ENCODE results near the gene KCNH3. TPM values are rescaled to one million over a fixed set of nuclear protein-coding genes. Genes with fewer than 3 reads are reported as not detected.

KCNH3 gene
- total and polyA plus RNA-seq, 4 donors: 0.07 to 0.24 (median 0.19) TPM; not detected in 1

DNA sequence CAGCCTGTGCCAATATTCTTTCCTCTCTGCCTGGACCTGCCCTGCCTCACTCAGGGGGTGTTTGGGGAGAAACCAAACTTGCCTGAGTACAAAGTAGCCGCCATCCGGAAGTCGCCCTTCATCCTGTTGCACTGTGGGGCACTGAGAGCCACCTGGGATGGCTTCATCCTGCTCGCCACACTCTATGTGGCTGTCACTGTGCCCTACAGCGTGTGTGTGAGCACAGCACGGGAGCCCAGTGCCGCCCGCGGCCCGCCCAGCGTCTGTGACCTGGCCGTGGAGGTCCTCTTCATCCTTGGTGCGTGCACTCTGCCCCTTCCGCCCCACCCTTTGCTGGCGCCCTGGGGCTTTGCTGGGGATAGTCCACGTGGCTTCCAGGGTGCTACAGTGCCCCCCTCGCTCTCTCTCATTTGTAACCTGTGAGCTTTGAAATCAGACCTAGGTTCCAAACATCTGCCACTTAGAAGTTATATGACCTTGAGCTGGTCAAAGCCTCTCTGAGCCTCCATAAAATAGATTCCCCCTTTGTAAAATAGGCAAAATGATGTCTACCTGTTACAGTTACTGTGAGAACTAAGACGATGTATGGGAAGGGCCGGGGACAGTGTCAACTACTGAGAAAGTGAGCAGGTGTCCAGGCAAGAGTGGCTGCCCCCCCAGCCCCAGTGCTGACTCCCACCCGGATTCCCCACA is 4.5 kb downstream of the KCNH3 start:
- no peak overlapping the region for H3K9ac ChIP-seq (ENCODE audit: low read depth in 1 of 2, low read length in 2 of 2)
- H3K36me3 ChIP-seq (ENCODE audit: control insufficient read depth in 4 of 4, insufficient read depth in 3 of 4, low read depth in 1 of 4, low read length in 3 of 4): no peaks in the 10 kb centered on the region
- no peak overlapping the region for H3K4me3 ChIP-seq (ENCODE audit: low read depth in 1 of 3, low read length in 3 of 3)
- H3K27me3 ChIP-seq (ENCODE audit: control insufficient read depth in 4 of 4, insufficient read depth in 4 of 4, low read length in 3 of 4): peaks cover 0 to 4% (median 2%) of the 10 kb centered on the region in 4 donors
- H3K27ac ChIP-seq (ENCODE audit: low read depth in 1 of 2, low read length in 2 of 2): no peak overlapping the region
- DNase-seq (ENCODE audit: low spot score): no peak
- 52% methylated on average over 20 of the region's 20 CpGs for WGBS
- TF ChIP-seq RAD21 (IDR thresholded peaks at IDR 0.05): no peak
- no peak for TF ChIP-seq YY1 (IDR thresholded peaks at IDR 0.05)
- TF ChIP-seq, protein P1, sequence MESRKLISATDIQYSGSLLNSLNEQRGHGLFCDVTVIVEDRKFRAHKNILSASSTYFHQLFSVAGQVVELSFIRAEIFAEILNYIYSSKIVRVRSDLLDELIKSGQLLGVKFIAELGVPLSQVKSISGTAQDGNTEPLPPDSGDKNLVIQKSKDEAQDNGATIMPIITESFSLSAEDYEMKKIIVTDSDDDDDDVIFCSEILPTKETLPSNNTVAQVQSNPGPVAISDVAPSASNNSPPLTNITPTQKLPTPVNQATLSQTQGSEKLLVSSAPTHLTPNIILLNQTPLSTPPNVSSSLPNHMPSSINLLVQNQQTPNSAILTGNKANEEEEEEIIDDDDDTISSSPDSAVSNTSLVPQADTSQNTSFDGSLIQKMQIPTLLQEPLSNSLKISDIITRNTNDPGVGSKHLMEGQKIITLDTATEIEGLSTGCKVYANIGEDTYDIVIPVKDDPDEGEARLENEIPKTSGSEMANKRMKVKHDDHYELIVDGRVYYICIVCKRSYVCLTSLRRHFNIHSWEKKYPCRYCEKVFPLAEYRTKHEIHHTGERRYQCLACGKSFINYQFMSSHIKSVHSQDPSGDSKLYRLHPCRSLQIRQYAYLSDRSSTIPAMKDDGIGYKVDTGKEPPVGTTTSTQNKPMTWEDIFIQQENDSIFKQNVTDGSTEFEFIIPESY (IDR thresholded peaks at IDR 0.05): no peak
- TF ChIP-seq, protein P2, sequence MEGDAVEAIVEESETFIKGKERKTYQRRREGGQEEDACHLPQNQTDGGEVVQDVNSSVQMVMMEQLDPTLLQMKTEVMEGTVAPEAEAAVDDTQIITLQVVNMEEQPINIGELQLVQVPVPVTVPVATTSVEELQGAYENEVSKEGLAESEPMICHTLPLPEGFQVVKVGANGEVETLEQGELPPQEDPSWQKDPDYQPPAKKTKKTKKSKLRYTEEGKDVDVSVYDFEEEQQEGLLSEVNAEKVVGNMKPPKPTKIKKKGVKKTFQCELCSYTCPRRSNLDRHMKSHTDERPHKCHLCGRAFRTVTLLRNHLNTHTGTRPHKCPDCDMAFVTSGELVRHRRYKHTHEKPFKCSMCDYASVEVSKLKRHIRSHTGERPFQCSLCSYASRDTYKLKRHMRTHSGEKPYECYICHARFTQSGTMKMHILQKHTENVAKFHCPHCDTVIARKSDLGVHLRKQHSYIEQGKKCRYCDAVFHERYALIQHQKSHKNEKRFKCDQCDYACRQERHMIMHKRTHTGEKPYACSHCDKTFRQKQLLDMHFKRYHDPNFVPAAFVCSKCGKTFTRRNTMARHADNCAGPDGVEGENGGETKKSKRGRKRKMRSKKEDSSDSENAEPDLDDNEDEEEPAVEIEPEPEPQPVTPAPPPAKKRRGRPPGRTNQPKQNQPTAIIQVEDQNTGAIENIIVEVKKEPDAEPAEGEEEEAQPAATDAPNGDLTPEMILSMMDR (IDR thresholded peaks at IDR 0.05; ENCODE audit: low read depth, low read length, missing input control): no peak
- TF ChIP-seq, protein P3, sequence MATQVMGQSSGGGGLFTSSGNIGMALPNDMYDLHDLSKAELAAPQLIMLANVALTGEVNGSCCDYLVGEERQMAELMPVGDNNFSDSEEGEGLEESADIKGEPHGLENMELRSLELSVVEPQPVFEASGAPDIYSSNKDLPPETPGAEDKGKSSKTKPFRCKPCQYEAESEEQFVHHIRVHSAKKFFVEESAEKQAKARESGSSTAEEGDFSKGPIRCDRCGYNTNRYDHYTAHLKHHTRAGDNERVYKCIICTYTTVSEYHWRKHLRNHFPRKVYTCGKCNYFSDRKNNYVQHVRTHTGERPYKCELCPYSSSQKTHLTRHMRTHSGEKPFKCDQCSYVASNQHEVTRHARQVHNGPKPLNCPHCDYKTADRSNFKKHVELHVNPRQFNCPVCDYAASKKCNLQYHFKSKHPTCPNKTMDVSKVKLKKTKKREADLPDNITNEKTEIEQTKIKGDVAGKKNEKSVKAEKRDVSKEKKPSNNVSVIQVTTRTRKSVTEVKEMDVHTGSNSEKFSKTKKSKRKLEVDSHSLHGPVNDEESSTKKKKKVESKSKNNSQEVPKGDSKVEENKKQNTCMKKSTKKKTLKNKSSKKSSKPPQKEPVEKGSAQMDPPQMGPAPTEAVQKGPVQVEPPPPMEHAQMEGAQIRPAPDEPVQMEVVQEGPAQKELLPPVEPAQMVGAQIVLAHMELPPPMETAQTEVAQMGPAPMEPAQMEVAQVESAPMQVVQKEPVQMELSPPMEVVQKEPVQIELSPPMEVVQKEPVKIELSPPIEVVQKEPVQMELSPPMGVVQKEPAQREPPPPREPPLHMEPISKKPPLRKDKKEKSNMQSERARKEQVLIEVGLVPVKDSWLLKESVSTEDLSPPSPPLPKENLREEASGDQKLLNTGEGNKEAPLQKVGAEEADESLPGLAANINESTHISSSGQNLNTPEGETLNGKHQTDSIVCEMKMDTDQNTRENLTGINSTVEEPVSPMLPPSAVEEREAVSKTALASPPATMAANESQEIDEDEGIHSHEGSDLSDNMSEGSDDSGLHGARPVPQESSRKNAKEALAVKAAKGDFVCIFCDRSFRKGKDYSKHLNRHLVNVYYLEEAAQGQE (IDR thresholded peaks at IDR 0.05): no peak
- no peak for TF ChIP-seq FOXA2 (IDR thresholded peaks at IDR 0.05)
- TF ChIP-seq TAF1 (conservative IDR thresholded peaks at IDR 0.05): no peak
- H3K4me1 ChIP-seq (ENCODE audit: control insufficient read depth in 4 of 4, insufficient read depth in 4 of 4, low read length in 3 of 4): peaks cover 0 to 5% (median 1%) of the 10 kb centered on the region in 4 donors
- H3K9me3 ChIP-seq (ENCODE audit: control insufficient read depth in 4 of 4, low read length in 3 of 4): no peaks in the 10 kb centered on the region

- no peak for DNase-seq (ENCODE audit: low spot score)
- no peak overlapping the region for H3K27ac ChIP-seq (ENCODE audit: low read depth in 1 of 2, low read length in 2 of 2)
- no peaks in the 10 kb centered on the region for H3K36me3 ChIP-seq (ENCODE audit: control insufficient read depth in 4 of 4, insufficient read depth in 3 of 4, low read depth in 1 of 4, low read length in 3 of 4)
- peaks cover 0 to 7% (median 4%) of the 10 kb centered on the region in 4 donors for H3K4me1 ChIP-seq (ENCODE audit: control insufficient read depth in 4 of 4, insufficient read depth in 4 of 4, low read length in 3 of 4)
- H3K27me3 ChIP-seq (ENCODE audit: control insufficient read depth in 4 of 4, insufficient read depth in 4 of 4, low read length in 3 of 4): peaks cover 0 to 4% (median 3%) of the 10 kb centered on the region in 4 donors
- H3K9ac ChIP-seq (ENCODE audit: low read depth in 1 of 2, low read length in 2 of 2): no peak overlapping the region
- 30% methylated on average over 39 of the region's 39 CpGs for WGBS
- no peak overlapping the region for H3K4me3 ChIP-seq (ENCODE audit: low read depth in 1 of 3, low read length in 3 of 3)
- H3K9me3 ChIP-seq (ENCODE audit: control insufficient read depth in 4 of 4, low read length in 3 of 4): no peaks in the 10 kb centered on the region
- TF ChIP-seq, protein P1 (IDR thresholded peaks at IDR 0.05): no peak
- TF ChIP-seq HNF4G (IDR thresholded peaks at IDR 0.05) (no peak), RXRA (IDR thresholded peaks at IDR 0.05) (no peak), SP1 (IDR thresholded peaks at IDR 0.05) (no peak), RAD21 (IDR thresholded peaks at IDR 0.05) (no peak), YY1 (IDR thresholded peaks at IDR 0.05) (no peak), JUND (IDR thresholded peaks at IDR 0.05) (no peak), HNF4A (conservative IDR thresholded peaks at IDR 0.05) (no peak), NR2F2 (IDR thresholded peaks at IDR 0.05) (no peak)
- TF ChIP-seq, protein P4, sequence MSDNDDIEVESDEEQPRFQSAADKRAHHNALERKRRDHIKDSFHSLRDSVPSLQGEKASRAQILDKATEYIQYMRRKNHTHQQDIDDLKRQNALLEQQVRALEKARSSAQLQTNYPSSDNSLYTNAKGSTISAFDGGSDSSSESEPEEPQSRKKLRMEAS (IDR thresholded peaks at IDR 0.05): no peak
- TF ChIP-seq, protein P3 (IDR thresholded peaks at IDR 0.05): no peak
Measured at GRCh38 chr12:49543914-49544815, 5.3 kb downstream of the KCNH3 start.
